ENCODE results near the gene MSI2. TPM values are rescaled to one million over a fixed set of nuclear protein-coding genes. Genes with fewer than 3 reads are reported as not detected.

Gene MSI2
- total and polyA plus RNA-seq, 2 experiments from 2014 or later, result 18.9 to 41.8 TPM

DNA sequence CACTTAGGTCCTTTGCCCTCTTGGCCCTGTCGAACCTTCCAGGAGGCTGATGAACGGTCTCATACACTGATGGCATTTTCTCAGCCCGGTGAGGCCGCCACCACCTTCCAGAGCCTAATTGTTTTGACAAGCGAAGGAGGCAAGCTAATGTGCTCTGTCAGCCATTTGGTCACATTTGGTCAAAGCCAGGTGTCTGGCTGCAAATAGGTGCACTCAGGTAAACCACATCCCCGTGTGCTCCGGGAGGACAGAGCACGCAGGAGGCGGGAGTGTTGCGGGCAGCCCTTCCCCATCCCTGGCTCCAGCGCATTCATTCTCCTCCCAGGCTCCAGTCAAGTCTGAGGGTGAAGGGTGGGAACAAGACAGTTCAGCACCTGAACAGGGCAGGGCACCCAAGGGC lies 240.1 kb downstream of the MSI2 start:
- H3K4me1 Mint-ChIP-seq, result peaks cover 19% of the 10 kb centered on the region
- H2AFZ ChIP-seq, result no peak overlapping the region
- H3K27me3 ChIP-seq (ENCODE audit: insufficient read depth), result no peaks in the 10 kb centered on the region
- no peaks in the 10 kb centered on the region for H3K9me2 ChIP-seq (ENCODE audit: insufficient read depth)
- peaks cover 10% of the 10 kb centered on the region for H3K27me3 Mint-ChIP-seq (ENCODE audit: insufficient read depth, low read depth, poor library complexity)
- no peaks in the 10 kb centered on the region for H3F3A ChIP-seq (replicated peaks; ENCODE audit: low read depth)
- H3K27ac ChIP-seq (ENCODE audit: low read depth), result no peak overlapping the region
- no peak for ATAC-seq
- no peak overlapping the region for H3K4me3 Mint-ChIP-seq
- H4K20me1 ChIP-seq (replicated peaks; ENCODE audit: insufficient read depth), result no peaks in the 10 kb centered on the region
- H3K79me2 ChIP-seq (replicated peaks; ENCODE audit: insufficient read depth), result no peaks in the 10 kb centered on the region
- no peaks in the 10 kb centered on the region for H3K4me1 ChIP-seq (ENCODE audit: insufficient read depth)
- no peaks in the 10 kb centered on the region for H3K36me3 ChIP-seq (ENCODE audit: insufficient read depth)
- no peaks in the 10 kb centered on the region for H3K9me3 Mint-ChIP-seq
- H3K4me2 ChIP-seq, result no peak overlapping the region
- no peak overlapping the region for H3K4me3 ChIP-seq
- DNase-seq (ENCODE audit: low spot score), result no peak
- TF ChIP-seq JUNB (IDR thresholded peaks at IDR 0.05; ENCODE audit: unreplicated experiment) (no peak), POLR2AphosphoS5 (IDR thresholded peaks at IDR 0.05; ENCODE audit: low read depth) (no peak), ZNF114 (CRISPR knock-in tag; IDR thresholded peaks at IDR 0.05) (no peak), EZH2phosphoT487 (IDR thresholded peaks at IDR 0.05; ENCODE audit: unreplicated experiment) (no peak), EZH2 (IDR thresholded peaks at IDR 0.05; ENCODE audit: low read depth, unreplicated experiment) (no peak), ZNF331 (CRISPR knock-in tag; IDR thresholded peaks at IDR 0.05; ENCODE audit: low read depth) (no peak), NANOG (IDR thresholded peaks at IDR 0.05; ENCODE audit: borderline replicate concordance) (no peak), STAT1 (IDR thresholded peaks at IDR 0.05; ENCODE audit: unreplicated experiment) (no peak), CREB1 (CRISPR knock-in tag; IDR thresholded peaks at IDR 0.05; ENCODE audit: low read depth) (no peak)
- TF ChIP-seq, protein P1, sequence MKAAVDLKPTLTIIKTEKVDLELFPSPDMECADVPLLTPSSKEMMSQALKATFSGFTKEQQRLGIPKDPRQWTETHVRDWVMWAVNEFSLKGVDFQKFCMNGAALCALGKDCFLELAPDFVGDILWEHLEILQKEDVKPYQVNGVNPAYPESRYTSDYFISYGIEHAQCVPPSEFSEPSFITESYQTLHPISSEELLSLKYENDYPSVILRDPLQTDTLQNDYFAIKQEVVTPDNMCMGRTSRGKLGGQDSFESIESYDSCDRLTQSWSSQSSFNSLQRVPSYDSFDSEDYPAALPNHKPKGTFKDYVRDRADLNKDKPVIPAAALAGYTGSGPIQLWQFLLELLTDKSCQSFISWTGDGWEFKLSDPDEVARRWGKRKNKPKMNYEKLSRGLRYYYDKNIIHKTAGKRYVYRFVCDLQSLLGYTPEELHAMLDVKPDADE (IDR thresholded peaks at IDR 0.05), result no peak
- TF ChIP-seq, protein P2, sequence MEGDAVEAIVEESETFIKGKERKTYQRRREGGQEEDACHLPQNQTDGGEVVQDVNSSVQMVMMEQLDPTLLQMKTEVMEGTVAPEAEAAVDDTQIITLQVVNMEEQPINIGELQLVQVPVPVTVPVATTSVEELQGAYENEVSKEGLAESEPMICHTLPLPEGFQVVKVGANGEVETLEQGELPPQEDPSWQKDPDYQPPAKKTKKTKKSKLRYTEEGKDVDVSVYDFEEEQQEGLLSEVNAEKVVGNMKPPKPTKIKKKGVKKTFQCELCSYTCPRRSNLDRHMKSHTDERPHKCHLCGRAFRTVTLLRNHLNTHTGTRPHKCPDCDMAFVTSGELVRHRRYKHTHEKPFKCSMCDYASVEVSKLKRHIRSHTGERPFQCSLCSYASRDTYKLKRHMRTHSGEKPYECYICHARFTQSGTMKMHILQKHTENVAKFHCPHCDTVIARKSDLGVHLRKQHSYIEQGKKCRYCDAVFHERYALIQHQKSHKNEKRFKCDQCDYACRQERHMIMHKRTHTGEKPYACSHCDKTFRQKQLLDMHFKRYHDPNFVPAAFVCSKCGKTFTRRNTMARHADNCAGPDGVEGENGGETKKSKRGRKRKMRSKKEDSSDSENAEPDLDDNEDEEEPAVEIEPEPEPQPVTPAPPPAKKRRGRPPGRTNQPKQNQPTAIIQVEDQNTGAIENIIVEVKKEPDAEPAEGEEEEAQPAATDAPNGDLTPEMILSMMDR (conservative IDR thresholded peaks at IDR 0.05; ENCODE audit: low read depth in 2 of 2), result no peak
- TF ChIP-seq, protein P3, sequence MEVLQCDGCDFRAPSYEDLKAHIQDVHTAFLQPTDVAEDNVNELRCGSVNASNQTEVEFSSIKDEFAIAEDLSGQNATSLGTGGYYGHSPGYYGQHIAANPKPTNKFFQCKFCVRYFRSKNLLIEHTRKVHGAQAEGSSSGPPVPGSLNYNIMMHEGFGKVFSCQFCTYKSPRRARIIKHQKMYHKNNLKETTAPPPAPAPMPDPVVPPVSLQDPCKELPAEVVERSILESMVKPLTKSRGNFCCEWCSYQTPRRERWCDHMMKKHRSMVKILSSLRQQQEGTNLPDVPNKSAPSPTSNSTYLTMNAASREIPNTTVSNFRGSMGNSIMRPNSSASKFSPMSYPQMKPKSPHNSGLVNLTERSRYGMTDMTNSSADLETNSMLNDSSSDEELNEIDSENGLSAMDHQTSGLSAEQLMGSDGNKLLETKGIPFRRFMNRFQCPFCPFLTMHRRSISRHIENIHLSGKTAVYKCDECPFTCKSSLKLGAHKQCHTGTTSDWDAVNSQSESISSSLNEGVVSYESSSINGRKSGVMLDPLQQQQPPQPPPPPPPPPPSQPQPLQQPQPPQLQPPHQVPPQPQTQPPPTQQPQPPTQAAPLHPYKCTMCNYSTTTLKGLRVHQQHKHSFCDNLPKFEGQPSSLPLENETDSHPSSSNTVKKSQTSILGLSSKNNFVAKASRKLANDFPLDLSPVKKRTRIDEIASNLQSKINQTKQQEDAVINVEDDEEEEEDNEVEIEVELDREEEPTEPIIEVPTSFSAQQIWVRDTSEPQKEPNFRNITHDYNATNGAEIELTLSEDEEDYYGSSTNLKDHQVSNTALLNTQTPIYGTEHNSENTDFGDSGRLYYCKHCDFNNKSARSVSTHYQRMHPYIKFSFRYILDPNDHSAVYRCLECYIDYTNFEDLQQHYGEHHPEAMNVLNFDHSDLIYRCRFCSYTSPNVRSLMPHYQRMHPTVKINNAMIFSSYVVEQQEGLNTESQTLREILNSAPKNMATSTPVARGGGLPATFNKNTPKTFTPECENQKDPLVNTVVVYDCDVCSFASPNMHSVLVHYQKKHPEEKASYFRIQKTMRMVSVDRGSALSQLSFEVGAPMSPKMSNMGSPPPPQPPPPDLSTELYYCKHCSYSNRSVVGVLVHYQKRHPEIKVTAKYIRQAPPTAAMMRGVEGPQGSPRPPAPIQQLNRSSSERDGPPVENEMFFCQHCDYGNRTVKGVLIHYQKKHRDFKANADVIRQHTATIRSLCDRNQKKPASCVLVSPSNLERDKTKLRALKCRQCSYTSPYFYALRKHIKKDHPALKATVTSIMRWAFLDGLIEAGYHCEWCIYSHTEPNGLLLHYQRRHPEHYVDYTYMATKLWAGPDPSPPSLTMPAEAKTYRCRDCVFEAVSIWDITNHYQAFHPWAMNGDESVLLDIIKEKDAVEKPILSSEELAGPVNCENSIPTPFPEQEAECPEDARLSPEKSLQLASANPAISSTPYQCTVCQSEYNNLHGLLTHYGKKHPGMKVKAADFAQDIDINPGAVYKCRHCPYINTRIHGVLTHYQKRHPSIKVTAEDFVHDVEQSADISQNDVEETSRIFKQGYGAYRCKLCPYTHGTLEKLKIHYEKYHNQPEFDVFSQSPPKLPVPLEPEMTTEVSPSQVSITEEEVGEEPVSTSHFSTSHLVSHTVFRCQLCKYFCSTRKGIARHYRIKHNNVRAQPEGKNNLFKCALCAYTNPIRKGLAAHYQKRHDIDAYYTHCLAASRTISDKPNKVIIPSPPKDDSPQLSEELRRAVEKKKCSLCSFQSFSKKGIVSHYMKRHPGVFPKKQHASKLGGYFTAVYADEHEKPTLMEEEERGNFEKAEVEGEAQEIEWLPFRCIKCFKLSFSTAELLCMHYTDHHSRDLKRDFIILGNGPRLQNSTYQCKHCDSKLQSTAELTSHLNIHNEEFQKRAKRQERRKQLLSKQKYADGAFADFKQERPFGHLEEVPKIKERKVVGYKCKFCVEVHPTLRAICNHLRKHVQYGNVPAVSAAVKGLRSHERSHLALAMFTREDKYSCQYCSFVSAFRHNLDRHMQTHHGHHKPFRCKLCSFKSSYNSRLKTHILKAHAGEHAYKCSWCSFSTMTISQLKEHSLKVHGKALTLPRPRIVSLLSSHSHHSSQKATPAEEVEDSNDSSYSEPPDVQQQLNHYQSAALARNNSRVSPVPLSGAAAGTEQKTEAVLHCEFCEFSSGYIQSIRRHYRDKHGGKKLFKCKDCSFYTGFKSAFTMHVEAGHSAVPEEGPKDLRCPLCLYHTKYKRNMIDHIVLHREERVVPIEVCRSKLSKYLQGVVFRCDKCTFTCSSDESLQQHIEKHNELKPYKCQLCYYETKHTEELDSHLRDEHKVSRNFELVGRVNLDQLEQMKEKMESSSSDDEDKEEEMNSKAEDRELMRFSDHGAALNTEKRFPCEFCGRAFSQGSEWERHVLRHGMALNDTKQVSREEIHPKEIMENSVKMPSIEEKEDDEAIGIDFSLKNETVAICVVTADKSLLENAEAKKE (CRISPR knock-in tag; IDR thresholded peaks at IDR 0.05), result no peak
- TF ChIP-seq, protein P4, sequence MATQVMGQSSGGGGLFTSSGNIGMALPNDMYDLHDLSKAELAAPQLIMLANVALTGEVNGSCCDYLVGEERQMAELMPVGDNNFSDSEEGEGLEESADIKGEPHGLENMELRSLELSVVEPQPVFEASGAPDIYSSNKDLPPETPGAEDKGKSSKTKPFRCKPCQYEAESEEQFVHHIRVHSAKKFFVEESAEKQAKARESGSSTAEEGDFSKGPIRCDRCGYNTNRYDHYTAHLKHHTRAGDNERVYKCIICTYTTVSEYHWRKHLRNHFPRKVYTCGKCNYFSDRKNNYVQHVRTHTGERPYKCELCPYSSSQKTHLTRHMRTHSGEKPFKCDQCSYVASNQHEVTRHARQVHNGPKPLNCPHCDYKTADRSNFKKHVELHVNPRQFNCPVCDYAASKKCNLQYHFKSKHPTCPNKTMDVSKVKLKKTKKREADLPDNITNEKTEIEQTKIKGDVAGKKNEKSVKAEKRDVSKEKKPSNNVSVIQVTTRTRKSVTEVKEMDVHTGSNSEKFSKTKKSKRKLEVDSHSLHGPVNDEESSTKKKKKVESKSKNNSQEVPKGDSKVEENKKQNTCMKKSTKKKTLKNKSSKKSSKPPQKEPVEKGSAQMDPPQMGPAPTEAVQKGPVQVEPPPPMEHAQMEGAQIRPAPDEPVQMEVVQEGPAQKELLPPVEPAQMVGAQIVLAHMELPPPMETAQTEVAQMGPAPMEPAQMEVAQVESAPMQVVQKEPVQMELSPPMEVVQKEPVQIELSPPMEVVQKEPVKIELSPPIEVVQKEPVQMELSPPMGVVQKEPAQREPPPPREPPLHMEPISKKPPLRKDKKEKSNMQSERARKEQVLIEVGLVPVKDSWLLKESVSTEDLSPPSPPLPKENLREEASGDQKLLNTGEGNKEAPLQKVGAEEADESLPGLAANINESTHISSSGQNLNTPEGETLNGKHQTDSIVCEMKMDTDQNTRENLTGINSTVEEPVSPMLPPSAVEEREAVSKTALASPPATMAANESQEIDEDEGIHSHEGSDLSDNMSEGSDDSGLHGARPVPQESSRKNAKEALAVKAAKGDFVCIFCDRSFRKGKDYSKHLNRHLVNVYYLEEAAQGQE (IDR thresholded peaks at IDR 0.05; ENCODE audit: unreplicated experiment), result no peak
- H3K36me3 Mint-ChIP-seq (ENCODE audit: low read depth), result no peaks in the 10 kb centered on the region
- H3K27ac Mint-ChIP-seq, result no peak overlapping the region

Data from GM23338 (cell line).